HCT116 (cell line): ENCODE data around the gene GFPT2. TPM values are rescaled to one million over a fixed set of nuclear protein-coding genes. Genes with fewer than 3 reads are reported as not detected.

Experiments used
- ATAC-seq: fragments of 200-7000 bp; cut with Tn5 transposase; 2 replicates; pipeline ENCODE4 v1.9.1; 2020; ENCODE audit warnings: mild to moderate bottlenecking, moderate library complexity
- BruUV-seq: library from RNA; stranded (reverse); fragments of 400-500 nt; replicated peaks from 2 replicates; lab custom pipeline; 2021; lab: Mats Ljungman, UMichigan
- CTCF ChIA-PET: fragments of 300-600 bp; sonication (Branson Sonifier 250); formaldehyde crosslinking; loops from one replicate; lab custom pipeline; 2021; ENCODE audit warnings: antibody characterized with exemption; lab: Charles Lee
- POLR2A ChIA-PET: fragments of 300-600, 350-600 bp; sonication (Branson Sonifier 250); formaldehyde crosslinking; loops from one replicate; lab custom pipeline; 2021; ENCODE audit warnings: antibody characterized with exemption; lab: Charles Lee
- RAD21 ChIA-PET, 2 experiments: fragments of 300-600 bp; sonication (Branson Sonifier 250); formaldehyde crosslinking; loops; one replicate each; lab custom pipeline; 2023; ENCODE audit warnings: low total read pairs in 2 of 2; ENCODE audit not compliant: uncharacterized antibody in 2 of 2, unreplicated experiment in 2 of 2, low non-redundant PET in 1 of 2; lab: Charles Lee
- DNase-seq: peaks from one replicate; pipeline ENCODE4 v3.0.0-alpha.2; 2010; ENCODE audit warnings: low read depth, low spot score
- H2AFZ ChIP-seq: fragments of 200-600 bp; shearing (Covaris generic), sonication (generic); 2 replicates; pipeline ENCODE4 v1.6.1; 2017; ENCODE audit warnings: low read depth, mixed run types, mixed read lengths, antibody characterized with exemption, low read length; ENCODE audit not compliant: poor library complexity, severe bottlenecking
- H3K27ac ChIP-seq: 2 replicates; pipeline ENCODE4 v1.5.1; 2012; ENCODE audit warnings: low read depth, low read length
- H3K27me3 ChIP-seq: fragments of 200-600 bp; sonication (generic); 2 replicates; pipeline ENCODE4 v1.6.1; 2016; ENCODE audit warnings: mixed run types, low read length, mixed read lengths; ENCODE audit not compliant: insufficient read depth
- H3K36me3 ChIP-seq, 2 experiments: fragments of 200-500 bp in 1 of 2; fragments of 200-600 bp in 1 of 2; sonication (Bioruptor generic) in 1 of 2; sonication (generic) in 1 of 2; 2 replicates each; pipeline versions ENCODE4 v1.5.1 to v1.6.1; 2014 to 2016; ENCODE audit warnings: low read length in 2 of 2, inconsistent platforms in 1 of 2, mixed read lengths in 1 of 2, mixed run types in 1 of 2; ENCODE audit not compliant: insufficient read depth in 2 of 2, control insufficient read depth in 1 of 2
- H3K4me1 ChIP-seq, 2 experiments: fragments of 200-600 bp in 1 of 2; sonication (generic) in 1 of 2; 2 replicates each; pipeline versions ENCODE4 v1.5.1 to v1.6.1; 2012 to 2017; ENCODE audit warnings: low read length in 2 of 2, inconsistent platforms in 1 of 2, mild to moderate bottlenecking in 1 of 2, mixed read lengths in 1 of 2, mixed run types in 1 of 2, moderate library complexity in 1 of 2; ENCODE audit not compliant: insufficient read depth in 2 of 2, control insufficient read depth in 1 of 2
- H3K4me2 ChIP-seq: fragments of 200-600 bp; sonication (generic); 2 replicates; pipeline ENCODE4 v1.6.1; 2017; ENCODE audit warnings: mixed run types, low read length, mixed read lengths
- H3K4me3 ChIP-seq, 2 experiments: fragments of 200-600 bp in 1 of 2; sonication (generic) in 1 of 2; replicated peaks in 1 of 2; 2 replicates each; pipeline ENCODE4 v1.5.1; 2011 to 2016; ENCODE audit warnings: low read length in 2 of 2, control low read depth in 1 of 2, low read depth in 1 of 2, mild to moderate bottlenecking in 1 of 2, mixed read lengths in 1 of 2, mixed run types in 1 of 2
- H3K79me2 ChIP-seq: fragments of 200-600 bp; sonication (generic); 2 replicates; pipeline ENCODE4 v1.6.1; 2017; ENCODE audit warnings: mild to moderate bottlenecking, mixed run types, low read length, moderate library complexity, mixed read lengths; ENCODE audit not compliant: insufficient read depth
- H3K9ac ChIP-seq: fragments of 200-600 bp; sonication (generic); 2 replicates; pipeline ENCODE4 v1.6.1; 2016; ENCODE audit warnings: low read length, mixed read lengths
- H3K9me2 ChIP-seq: fragments of 200-600 bp; sonication (generic), shearing (Covaris generic); 2 replicates; pipeline ENCODE4 v1.6.1; 2017; ENCODE audit warnings: mixed run types, mild to moderate bottlenecking, moderate library complexity; ENCODE audit not compliant: insufficient read depth
- H3K9me3 ChIP-seq, 2 experiments: fragments of 200-500 bp in 1 of 2; fragments of 200-600 bp in 1 of 2; sonication (Bioruptor generic) in 1 of 2; sonication (generic) in 1 of 2; 2 replicates each; pipeline ENCODE4 v1.6.1; 2014 to 2017; ENCODE audit warnings: low read length in 2 of 2, mixed read lengths in 2 of 2, inconsistent platforms in 1 of 2, low read depth in 1 of 2, mild to moderate bottlenecking in 1 of 2, mixed run types in 1 of 2, moderate library complexity in 1 of 2; ENCODE audit not compliant: control insufficient read depth in 1 of 2, insufficient read depth in 1 of 2
- H4K20me1 ChIP-seq: fragments of 200-600 bp; sonication (generic), shearing (Covaris generic); 2 replicates; pipeline ENCODE4 v1.6.1; 2017; ENCODE audit warnings: mixed run types, mild to moderate bottlenecking, moderate library complexity; ENCODE audit not compliant: insufficient read depth
- ATF3 ChIP-seq: IDR thresholded peaks from 2 replicates; pipeline ENCODE4 v1.6.1; 2012
- CTCF ChIP-seq, 3 experiments: fragments of 200-600 bp in 1 of 3; sonication (generic) in 1 of 3; IDR thresholded peaks in 2 of 3; conservative IDR thresholded peaks in 1 of 3; 2 replicates each; pipeline ENCODE4 v1.5.1; 2012 to 2017; ENCODE audit warnings: low read depth in 2 of 3, low read length in 2 of 3, antibody characterized with exemption in 1 of 3, borderline replicate concordance in 1 of 3, control low read depth in 1 of 3, mild to moderate bottlenecking in 1 of 3, mixed read lengths in 1 of 3, mixed run types in 1 of 3, moderate library complexity in 1 of 3; ENCODE audit not compliant: insufficient read depth in 1 of 3
- ELF1 ChIP-seq: IDR thresholded peaks from 2 replicates; pipeline ENCODE4 v1.6.1; 2012; ENCODE audit warnings: low read depth, borderline replicate concordance
- FOSL1 ChIP-seq: IDR thresholded peaks from 2 replicates; pipeline ENCODE4 v1.6.1; 2012; ENCODE audit warnings: low read depth
- JUND ChIP-seq: IDR thresholded peaks from 2 replicates; pipeline ENCODE4 v1.6.1; 2012
- MAX ChIP-seq: IDR thresholded peaks from 2 replicates; pipeline ENCODE4 v1.6.1; 2012
- RAD21 ChIP-seq: IDR thresholded peaks from 2 replicates; pipeline ENCODE4 v1.6.1; 2012; ENCODE audit warnings: low read depth, mild to moderate bottlenecking
- SIN3A ChIP-seq: IDR thresholded peaks from 2 replicates; pipeline ENCODE4 v1.6.1; 2012; ENCODE audit warnings: low read depth
- TCF7L2 ChIP-seq: IDR thresholded peaks from 2 replicates; pipeline ENCODE4 v1.7.0; 2011; ENCODE audit warnings: borderline replicate concordance, inconsistent platforms; ENCODE audit not compliant: insufficient read depth, insufficient read length; ENCODE audit errors: extremely low read depth
- YY1 ChIP-seq: IDR thresholded peaks from 2 replicates; pipeline ENCODE4 v1.6.1; 2011; ENCODE audit warnings: low read length, low read depth, moderate library complexity, mild to moderate bottlenecking; ENCODE audit not compliant: insufficient replicate concordance; ENCODE audit errors: extremely low read depth
- ZBTB33 ChIP-seq: IDR thresholded peaks from 2 replicates; pipeline ENCODE4 v1.6.1; 2011; ENCODE audit warnings: mild to moderate bottlenecking, low read length, moderate library complexity; ENCODE audit not compliant: insufficient replicate concordance; ENCODE audit errors: extremely low read depth
- ZNF274 ChIP-seq: fragments of 200-500 bp; sonication (Bioruptor generic); IDR thresholded peaks from 2 replicates; pipeline ENCODE4 v1.6.1; 2014; ENCODE audit warnings: mild to moderate bottlenecking, low read depth, low read length, inconsistent platforms
- intact Hi-C: fragments of 100-400 bp; cut with micrococcal nuclease; formaldehyde crosslinking; loops from 2 replicates; pipeline ENCODE4 v1.10.0; 2022
- total RNA-seq: library from RNA; stranded (reverse); gene quantifications from one replicate; pipeline ENCODE4 v1.2.1, GENCODE V29; 2021; ENCODE audit not compliant: unreplicated experiment

The GFPT2 gene
- total RNA-seq, 1 experiment from 2014 or later, result 16.1 TPM

- H3K9ac ChIP-seq, result no peak overlapping the region
- H3K9me3 ChIP-seq, result no peaks in the 10 kb centered on the region
- H3K79me2 ChIP-seq, result no peaks in the 10 kb centered on the region
- H3K36me3 ChIP-seq, result no peaks in the 10 kb centered on the region
- no peak overlapping the region for H3K4me3 ChIP-seq
- no peaks in the 10 kb centered on the region for H3K4me1 ChIP-seq
- H3K27ac ChIP-seq, result no peak overlapping the region
- DNase-seq (no peak), ATAC-seq (no peak)
- CTCF ChIA-PET, result no interaction called here
- no TSS peak for BruUV-seq
- POLR2A ChIA-PET, result no interaction called here
- RAD21 ChIA-PET, result no interaction called here
- H3K9me2 ChIP-seq, result no peaks in the 10 kb centered on the region
- H3K4me2 ChIP-seq, result no peak overlapping the region
- intact Hi-C loops, result no loop called here
- H2AFZ ChIP-seq, result no peak overlapping the region
- no peaks in the 10 kb centered on the region for H3K27me3 ChIP-seq
- no peaks in the 10 kb centered on the region for H4K20me1 ChIP-seq
- TF ChIP-seq FOSL1 (no peak), YY1 (no peak), ELF1 (no peak), ZBTB33 (no peak), ZNF274 (no peak), JUND (no peak), RAD21 (no peak), ATF3 (no peak), TCF7L2 (no peak), SIN3A (no peak), MAX (no peak), CTCF (IDR thresholded peaks at IDR 0.05 in 2 of 3, conservative IDR thresholded peaks at IDR 0.05 in 1 of 3; ENCODE audit: borderline replicate concordance in 1 of 3, insufficient read depth in 1 of 3, low read depth in 2 of 3, low read length in 2 of 3) (no peak)
Measured at GRCh38 chr5:180381851-180382480, 28.8 kb upstream of the GFPT2 start.
